ENCODE measurements around the gene GPRIN2. TPM values are rescaled to one million over a fixed set of nuclear protein-coding genes. Genes with fewer than 3 reads are reported as not detected.
"Not testable (repeated sequence)": the region's sequence is repeated elsewhere in the genome, so short reads cannot be mapped to it uniquely, and the experiment has no call there.

Gene GPRIN2
- total and polyA plus RNA-seq, 3 donors from 2014 or later = 4.3 to 5.7 (median 4.9) TPM

- peak; percentile 8 for DNase-seq
- Histone ChIP-seq H3K9me3 (no peaks in the 10 kb centered on the region), H3K36me3 (ENCODE audit: low read depth, missing control alignments) (no peaks in the 10 kb centered on the region), H3K27ac (no peak overlapping the region), H3K4me1 (no peaks in the 10 kb centered on the region), H3K4me3 (no peak overlapping the region), H3K27me3 (no peaks in the 10 kb centered on the region)
- intact Hi-C loops (cut with DNase I; ENCODE audit: low total_unique reads) = no loop called here
- WGBS, 2 donors = 71 to 73% methylated on average over 6 of the region's 6 CpGs
- TF ChIP-seq POLR2A (IDR thresholded peaks at IDR 0.05) (no peak), CTCF (IDR thresholded peaks at IDR 0.05) (no peak)
Measured at GRCh38 chr10:46514431-46514861, 42.0 kb downstream of the GPRIN2 start.

GRCh38 chr10:46513333-46513732 is 43.1 kb downstream of the GPRIN2 start:
- H3K27me3 ChIP-seq; H3K36me3 ChIP-seq (ENCODE audit: low read depth, missing control alignments); H3K27ac ChIP-seq; H3K9me3 ChIP-seq; intact Hi-C loops (cut with DNase I; ENCODE audit: low total_unique reads); H3K4me3 ChIP-seq; DNase-seq; H3K4me1 ChIP-seq: not testable (repeated sequence)
- WGBS, 2 donors = no CpG with 5 or more reads among the region's 8 CpGs

- H3K4me1 ChIP-seq; H3K27me3 ChIP-seq; H3K36me3 ChIP-seq (ENCODE audit: low read depth, missing control alignments); H3K9me3 ChIP-seq; DNase-seq; intact Hi-C loops (cut with DNase I; ENCODE audit: low total_unique reads); H3K4me3 ChIP-seq; H3K27ac ChIP-seq: not testable (repeated sequence)
- WGBS, 2 donors = 90% methylated on average over 2 of the region's 7 CpGs; no CpG with 5 or more reads in 1 of the 2 donors
Measured at GRCh38 chr10:46512725-46513124, 43.7 kb downstream of the GPRIN2 start.

GRCh38 chr10:46512002-46512401 is 44.5 kb downstream of the GPRIN2 start:
- H3K4me3 ChIP-seq; H3K4me1 ChIP-seq; H3K27ac ChIP-seq; H3K36me3 ChIP-seq (ENCODE audit: low read depth, missing control alignments); H3K9me3 ChIP-seq; intact Hi-C loops (cut with DNase I; ENCODE audit: low total_unique reads); H3K27me3 ChIP-seq; DNase-seq: not testable (repeated sequence)
- no CpG with 5 or more reads among the region's 5 CpGs for WGBS, 2 donors

Other genes starting within 250 kb of the GPRIN2 start
- gene ANXA8L1, start 180.9 kb downstream of the GPRIN2 start, total RNA-seq = 1 to 10 TPM in 1 of 2 donors, under 1 TPM in 1; 0.94 to 2.2 TPM
- gene ANXA8L1, start 180.9 kb downstream of the GPRIN2 start, polyA plus RNA-seq (ENCODE audit: insufficient read depth, low read depth, low replicate concordance) = 4.4 TPM
- under 1 TPM in 1 of 2 donors, not detected in 1; 0.12 TPM for gene NPY4R, start 90.7 kb downstream of the GPRIN2 start, total RNA-seq
- gene NPY4R, start 90.7 kb downstream of the GPRIN2 start, polyA plus RNA-seq (ENCODE audit: insufficient read depth, low read depth, low replicate concordance) = 0.26 TPM
- 1 to 10 TPM; 1.7 to 3.6 TPM for gene SYT15, start 22.5 kb upstream of the GPRIN2 start, total RNA-seq
- 2.1 TPM for gene SYT15, start 22.5 kb upstream of the GPRIN2 start, polyA plus RNA-seq (ENCODE audit: insufficient read depth, low read depth, low replicate concordance)

Data from testis (tissue), 3 donors.